NCI-H510A (cell line): ENCODE data around the gene THAP11.

ENCODE experiments used
- DNase-seq: peaks from one replicate; lab custom pipeline; 2025; lab: John Stamatoyannopoulos, UW

Gene THAP11

GRCh38 chr16:67883872-67884261, 41.7 kb downstream of the THAP11 start:
- DNase-seq: no peak

DNA sequence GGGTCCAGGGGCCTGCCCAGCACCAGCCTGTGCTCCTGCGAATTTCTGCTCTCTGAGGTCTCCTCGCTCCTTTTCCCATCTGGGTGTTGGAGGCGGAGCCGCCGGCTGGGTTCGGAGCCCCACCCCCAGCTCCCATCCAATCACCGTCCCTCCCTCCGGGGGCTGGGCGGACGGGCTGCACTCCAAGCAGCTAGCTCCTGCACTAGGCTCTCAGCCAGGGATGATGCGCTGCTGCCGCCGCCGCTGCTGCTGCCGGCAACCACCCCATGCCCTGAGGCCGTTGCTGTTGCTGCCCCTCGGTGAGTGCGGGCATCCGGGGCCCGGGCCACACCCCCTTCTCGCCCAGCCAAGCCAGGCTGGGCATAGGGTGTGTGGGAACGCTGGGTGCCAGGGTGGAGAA, 42.6 kb downstream of the THAP11 start, which contains the start of gene NRN1L:
TSS of gene NRN1L (plus strand) at position 202 of the 400 bp plus-strand sequence. CDS start at position 221, 19 bp downstream.
- peak; percentile 63 for DNase-seq

DNA sequence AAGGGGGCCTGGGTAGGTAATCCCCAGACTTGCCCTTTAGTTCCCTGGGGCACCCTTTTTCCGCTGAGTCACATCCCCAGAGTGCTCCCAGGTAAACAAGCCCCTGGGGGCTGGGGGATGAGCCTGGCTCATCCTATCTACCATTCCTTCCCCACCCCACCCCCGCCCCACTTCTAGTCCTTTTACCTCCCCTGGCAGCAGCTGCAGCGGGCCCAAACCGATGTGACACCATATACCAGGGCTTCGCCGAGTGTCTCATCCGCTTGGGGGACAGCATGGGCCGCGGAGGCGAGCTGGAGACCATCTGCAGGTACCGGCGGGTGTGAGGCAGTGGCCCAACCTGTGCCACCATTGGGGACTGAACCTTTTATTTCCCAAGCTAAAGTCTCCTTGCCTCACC, 43.4 kb downstream of the THAP11 start:
- no peak for DNase-seq

GRCh38 chr16:67885976-67886375, 43.9 kb downstream of the THAP11 start:
- DNase-seq: no peak

- DNase-seq: no peak
Measured at GRCh38 chr16:67886387-67886786, 44.3 kb downstream of the THAP11 start.

GRCh38 chr16:67888331-67888730, 46.2 kb downstream of the THAP11 start:
- no peak for DNase-seq

DNA sequence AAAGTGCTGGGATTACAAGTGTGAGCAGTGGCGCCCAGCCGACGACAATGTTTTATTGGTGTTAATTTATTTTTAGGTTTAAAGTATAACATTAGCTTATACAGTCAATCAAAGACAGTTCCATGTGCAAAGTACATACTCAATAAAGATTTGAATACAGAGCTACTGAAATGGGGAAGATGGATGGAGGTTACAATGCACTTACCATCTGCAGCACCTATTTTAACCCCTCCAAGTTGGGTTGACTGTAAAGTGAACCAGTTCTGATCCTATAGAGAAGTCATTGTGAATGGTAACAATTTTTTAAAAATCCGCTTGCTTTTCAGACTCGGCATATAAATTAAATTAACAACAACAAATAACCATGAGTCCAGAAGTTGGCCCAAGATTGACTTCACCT, 50.3 kb downstream of the THAP11 start:
- no peak for DNase-seq

DNA sequence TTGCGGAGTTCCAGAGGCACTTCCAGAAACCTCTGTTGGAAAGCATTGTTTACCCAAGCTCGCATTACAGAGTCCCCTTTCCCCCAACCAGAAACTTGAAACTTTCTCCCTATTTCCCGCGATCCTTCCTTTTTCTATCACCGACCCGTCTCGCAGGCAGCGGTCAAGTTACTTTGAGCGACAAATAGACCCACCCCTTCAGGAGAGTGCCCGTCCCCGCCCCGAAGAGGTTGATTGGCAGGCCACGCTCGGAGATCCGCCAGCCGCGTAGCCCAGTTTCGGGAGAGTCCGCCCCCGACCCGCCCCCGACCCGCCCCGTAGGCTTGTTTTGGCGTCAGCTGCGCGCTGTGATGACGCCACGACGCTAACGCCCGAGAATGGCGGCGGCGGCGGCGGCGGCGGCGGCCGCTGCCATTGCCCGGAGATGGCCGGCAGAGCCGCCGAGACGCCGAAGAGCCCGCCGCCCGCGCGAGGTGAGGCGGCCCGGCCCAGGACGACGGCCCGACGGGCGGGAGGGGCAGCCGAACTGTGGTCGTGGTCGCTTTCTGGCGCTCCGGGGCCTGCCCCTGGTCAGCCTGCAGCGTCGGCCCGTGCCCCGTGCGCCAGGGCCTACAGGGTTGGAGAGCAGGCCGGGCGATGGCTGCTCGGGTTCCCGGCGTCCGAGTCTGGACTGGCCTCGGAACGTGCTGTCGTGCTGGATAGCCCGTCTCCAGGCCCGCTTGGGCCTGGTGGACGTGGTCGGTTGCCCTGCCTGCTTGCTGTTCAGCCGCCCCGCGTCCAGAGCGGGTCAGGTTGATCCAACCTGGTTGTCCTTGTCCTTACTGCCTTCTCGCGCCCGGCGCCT, 51.0 kb downstream of the THAP11 start, which contains the start of gene PSKH1:
TSS of gene PSKH1 (plus strand) at position 356 of the 844 bp plus-strand sequence. CDS start 15,496 bp downstream, outside the sequence.
- peak; percentile 72 for DNase-seq
